Measurements from ENCODE around the gene NAPG. TPM values are rescaled to one million over a fixed set of nuclear protein-coding genes. Genes with fewer than 3 reads are reported as not detected.

NAPG gene
- total RNA-seq = 10 to 100 TPM; 34.3 to 62.5 (median 48.7) TPM
- total RNA-seq (2013) = 49.8 TPM

GRCh38 chr18:10525697-10526560 is at the start of gene NAPG:
TSS of gene NAPG (plus strand) at chr18:10526027. CDS start at chr18:10526103, 76 bp downstream.
- Mint-ChIP-seq H3K4me3 (peak within 1 kb of the TSS; percentile 96), H3K4me1 (peaks cover 48 to 53% of the 10 kb centered on the region in 2 donors), H3K27me3 (ENCODE audit: low read depth in 2 of 2) (peaks cover 15 to 16% of the 10 kb centered on the region in 2 donors), H3K9me3 (no peaks in the 10 kb centered on the region), H3K36me3 (no peaks in the 10 kb centered on the region), H3K27ac (peak within 1 kb of the TSS; percentile 91 to 92)
- Histone ChIP-seq H3K9me3 (ENCODE audit: control insufficient read depth, insufficient read depth, low read length) (no peaks in the 10 kb centered on the region), H3K36me3 (ENCODE audit: control insufficient read depth, insufficient read depth, low read length) (no peaks in the 10 kb centered on the region), H3K4me1 (ENCODE audit: control insufficient read depth, insufficient read depth, low read length) (peaks cover 21% of the 10 kb centered on the region), H3K4me3 (ENCODE audit: low read length) (peak within 1 kb of the TSS; percentile 84), H3K27ac (ENCODE audit: low read length) (peak within 1 kb of the TSS; percentile 86), H3K27me3 (ENCODE audit: control insufficient read depth, insufficient read depth, low read length) (no peaks in the 10 kb centered on the region)
- ATAC-seq (peak; percentile 89 to 94 (median 92)), DNase-seq (peak; percentile 83 to 98)
- TF ChIP-seq CTCF (IDR thresholded peaks at IDR 0.05) = no peak
- under 1% methylated on average over 68 of the region's 68 CpGs for WGBS (ENCODE audit: insufficient coverage)
- intact Hi-C loops (cut with micrococcal nuclease) = loop anchor here (5.0 kb wide), 1 partner anchor 614 kb away; the partner anchor contains the start of gene VAPA

DNA sequence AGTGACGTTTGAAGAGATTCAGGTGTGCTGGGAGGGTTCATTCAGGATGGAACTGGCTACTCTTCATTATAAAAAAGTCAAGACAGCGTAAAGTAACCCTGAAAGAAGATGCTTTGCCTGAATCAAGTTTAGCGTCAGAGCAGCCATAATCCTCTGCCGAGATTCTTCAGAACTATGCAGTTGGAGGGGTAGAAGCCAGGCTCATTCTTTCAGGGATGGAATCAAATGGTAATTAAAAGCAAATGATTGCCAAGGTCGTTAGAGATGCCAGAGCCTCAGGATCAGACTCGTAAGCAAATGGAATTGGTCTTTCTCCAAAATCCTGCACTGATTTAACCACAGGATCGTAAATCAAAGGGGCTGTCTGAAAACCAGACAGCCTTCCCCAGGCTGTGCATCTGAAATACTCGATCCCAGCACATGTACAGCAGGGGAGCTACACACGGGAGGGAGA is 49.5 kb upstream of the NAPG start:
- Mint-ChIP-seq H3K27me3 (ENCODE audit: low read depth in 2 of 2) (peaks cover 8 to 43% of the 10 kb centered on the region in 2 donors), H3K36me3 (no peaks in the 10 kb centered on the region), H3K9me3 (no peaks in the 10 kb centered on the region), H3K4me1 (no peaks in the 10 kb centered on the region), H3K27ac (no peak overlapping the region), H3K4me3 (no peak overlapping the region)
- intact Hi-C loops (cut with micrococcal nuclease) = no loop called here
- H3K9me3 ChIP-seq (ENCODE audit: control insufficient read depth, insufficient read depth, low read length) = no peaks in the 10 kb centered on the region
- H3K4me1 ChIP-seq (ENCODE audit: control insufficient read depth, insufficient read depth, low read length) = peaks cover 9% of the 10 kb centered on the region
- no peaks in the 10 kb centered on the region for H3K27me3 ChIP-seq (ENCODE audit: control insufficient read depth, insufficient read depth, low read length)
- WGBS (ENCODE audit: insufficient coverage) = 46% methylated on average over 9 of the region's 9 CpGs
- no peak overlapping the region for H3K4me3 ChIP-seq (ENCODE audit: low read length)
- DNase-seq = no peak
- H3K27ac ChIP-seq (ENCODE audit: low read length) = no peak overlapping the region
- H3K36me3 ChIP-seq (ENCODE audit: control insufficient read depth, insufficient read depth, low read length) = no peaks in the 10 kb centered on the region
- ATAC-seq = no peak
- no peak for TF ChIP-seq CTCF (IDR thresholded peaks at IDR 0.05)

DNA sequence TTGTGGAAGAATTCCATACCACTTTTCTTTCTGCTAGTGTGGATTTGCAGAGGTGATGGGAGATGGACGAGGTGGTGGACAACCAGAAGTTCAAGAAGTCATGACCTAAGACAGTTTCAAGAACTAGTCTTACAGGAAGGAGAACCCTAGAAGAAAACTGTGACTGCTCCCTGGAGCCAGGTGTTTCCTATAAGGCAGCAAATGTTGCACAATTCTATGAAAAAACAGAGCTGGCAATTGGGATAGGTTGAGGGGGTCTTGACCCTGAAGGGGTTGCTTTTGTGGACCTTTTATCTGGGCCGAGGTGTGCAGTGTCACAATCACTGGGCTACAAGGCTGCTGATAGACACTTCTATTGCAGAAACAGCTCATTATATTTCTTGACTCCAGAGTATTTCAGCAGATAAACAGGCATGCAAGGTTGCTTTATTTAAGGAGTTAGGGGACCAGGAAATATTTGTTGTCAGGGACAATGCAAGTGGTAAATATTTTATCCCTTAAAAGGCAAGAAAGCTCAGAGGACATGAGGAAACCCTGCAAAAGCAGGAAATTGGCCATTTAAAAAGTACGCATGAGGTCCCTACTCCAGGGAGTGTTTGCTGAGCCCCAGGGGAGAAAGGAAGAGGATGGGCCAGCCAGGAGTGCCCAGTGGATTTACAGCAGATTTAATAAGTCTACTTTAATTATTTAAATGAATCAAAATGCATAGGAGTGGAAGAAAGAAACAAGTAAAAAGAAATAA is 48.5 kb upstream of the NAPG start:
- no peak for TF ChIP-seq CTCF (IDR thresholded peaks at IDR 0.05)
- H3K27me3 ChIP-seq (ENCODE audit: control insufficient read depth, insufficient read depth, low read length) = no peaks in the 10 kb centered on the region
- no peaks in the 10 kb centered on the region for H3K4me1 Mint-ChIP-seq
- intact Hi-C loops (cut with micrococcal nuclease) = no loop called here
- H3K36me3 ChIP-seq (ENCODE audit: control insufficient read depth, insufficient read depth, low read length) = no peaks in the 10 kb centered on the region
- H3K4me3 Mint-ChIP-seq = no peak overlapping the region
- H3K27me3 Mint-ChIP-seq (ENCODE audit: low read depth in 2 of 2) = peaks cover 8 to 43% of the 10 kb centered on the region in 2 donors
- H3K27ac Mint-ChIP-seq = no peak overlapping the region
- WGBS (ENCODE audit: insufficient coverage) = 50% methylated on average over 3 of the region's 3 CpGs
- H3K27ac ChIP-seq (ENCODE audit: low read length) = no peak overlapping the region
- H3K9me3 ChIP-seq (ENCODE audit: control insufficient read depth, insufficient read depth, low read length) = no peaks in the 10 kb centered on the region
- ATAC-seq (no peak), DNase-seq (no peak)
- no peaks in the 10 kb centered on the region for H3K9me3 Mint-ChIP-seq
- H3K4me3 ChIP-seq (ENCODE audit: low read length) = no peak overlapping the region
- peaks cover 11% of the 10 kb centered on the region for H3K4me1 ChIP-seq (ENCODE audit: control insufficient read depth, insufficient read depth, low read length)
- no peaks in the 10 kb centered on the region for H3K36me3 Mint-ChIP-seq
